ENCODE results near the gene ZEB2.

DNA sequence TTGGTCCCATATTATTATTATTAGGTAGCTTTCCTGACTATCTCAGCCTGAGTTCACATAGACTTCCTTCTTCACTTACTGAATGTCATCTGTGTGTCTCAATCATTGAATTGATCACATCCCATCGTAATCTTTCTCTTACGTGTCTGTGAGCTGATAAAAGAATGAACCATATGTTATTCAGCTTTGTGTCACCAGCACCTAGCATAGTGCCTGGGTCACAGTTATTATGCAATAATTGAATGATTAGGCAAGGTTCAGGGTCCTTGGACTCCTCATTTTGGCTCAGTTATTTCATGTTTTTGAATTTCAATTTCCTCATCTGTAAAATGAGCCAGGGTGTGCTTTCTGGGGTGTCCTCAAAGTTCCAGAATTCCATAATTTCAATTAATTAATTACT is 107.2 kb downstream of the ZEB2 start:
- TF ChIP-seq, protein P1, sequence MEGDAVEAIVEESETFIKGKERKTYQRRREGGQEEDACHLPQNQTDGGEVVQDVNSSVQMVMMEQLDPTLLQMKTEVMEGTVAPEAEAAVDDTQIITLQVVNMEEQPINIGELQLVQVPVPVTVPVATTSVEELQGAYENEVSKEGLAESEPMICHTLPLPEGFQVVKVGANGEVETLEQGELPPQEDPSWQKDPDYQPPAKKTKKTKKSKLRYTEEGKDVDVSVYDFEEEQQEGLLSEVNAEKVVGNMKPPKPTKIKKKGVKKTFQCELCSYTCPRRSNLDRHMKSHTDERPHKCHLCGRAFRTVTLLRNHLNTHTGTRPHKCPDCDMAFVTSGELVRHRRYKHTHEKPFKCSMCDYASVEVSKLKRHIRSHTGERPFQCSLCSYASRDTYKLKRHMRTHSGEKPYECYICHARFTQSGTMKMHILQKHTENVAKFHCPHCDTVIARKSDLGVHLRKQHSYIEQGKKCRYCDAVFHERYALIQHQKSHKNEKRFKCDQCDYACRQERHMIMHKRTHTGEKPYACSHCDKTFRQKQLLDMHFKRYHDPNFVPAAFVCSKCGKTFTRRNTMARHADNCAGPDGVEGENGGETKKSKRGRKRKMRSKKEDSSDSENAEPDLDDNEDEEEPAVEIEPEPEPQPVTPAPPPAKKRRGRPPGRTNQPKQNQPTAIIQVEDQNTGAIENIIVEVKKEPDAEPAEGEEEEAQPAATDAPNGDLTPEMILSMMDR (IDR thresholded peaks at IDR 0.05; ENCODE audit: low read depth, low read length, missing input control), result no peak
- TF ChIP-seq YY1 (IDR thresholded peaks at IDR 0.05), result peak; percentile 39
- TF ChIP-seq JUND (IDR thresholded peaks at IDR 0.05), result peak in 1 of 2 donors; percentile 58
- TF ChIP-seq SP1 (IDR thresholded peaks at IDR 0.05), result peak; percentile 64
- TF ChIP-seq, protein P2, sequence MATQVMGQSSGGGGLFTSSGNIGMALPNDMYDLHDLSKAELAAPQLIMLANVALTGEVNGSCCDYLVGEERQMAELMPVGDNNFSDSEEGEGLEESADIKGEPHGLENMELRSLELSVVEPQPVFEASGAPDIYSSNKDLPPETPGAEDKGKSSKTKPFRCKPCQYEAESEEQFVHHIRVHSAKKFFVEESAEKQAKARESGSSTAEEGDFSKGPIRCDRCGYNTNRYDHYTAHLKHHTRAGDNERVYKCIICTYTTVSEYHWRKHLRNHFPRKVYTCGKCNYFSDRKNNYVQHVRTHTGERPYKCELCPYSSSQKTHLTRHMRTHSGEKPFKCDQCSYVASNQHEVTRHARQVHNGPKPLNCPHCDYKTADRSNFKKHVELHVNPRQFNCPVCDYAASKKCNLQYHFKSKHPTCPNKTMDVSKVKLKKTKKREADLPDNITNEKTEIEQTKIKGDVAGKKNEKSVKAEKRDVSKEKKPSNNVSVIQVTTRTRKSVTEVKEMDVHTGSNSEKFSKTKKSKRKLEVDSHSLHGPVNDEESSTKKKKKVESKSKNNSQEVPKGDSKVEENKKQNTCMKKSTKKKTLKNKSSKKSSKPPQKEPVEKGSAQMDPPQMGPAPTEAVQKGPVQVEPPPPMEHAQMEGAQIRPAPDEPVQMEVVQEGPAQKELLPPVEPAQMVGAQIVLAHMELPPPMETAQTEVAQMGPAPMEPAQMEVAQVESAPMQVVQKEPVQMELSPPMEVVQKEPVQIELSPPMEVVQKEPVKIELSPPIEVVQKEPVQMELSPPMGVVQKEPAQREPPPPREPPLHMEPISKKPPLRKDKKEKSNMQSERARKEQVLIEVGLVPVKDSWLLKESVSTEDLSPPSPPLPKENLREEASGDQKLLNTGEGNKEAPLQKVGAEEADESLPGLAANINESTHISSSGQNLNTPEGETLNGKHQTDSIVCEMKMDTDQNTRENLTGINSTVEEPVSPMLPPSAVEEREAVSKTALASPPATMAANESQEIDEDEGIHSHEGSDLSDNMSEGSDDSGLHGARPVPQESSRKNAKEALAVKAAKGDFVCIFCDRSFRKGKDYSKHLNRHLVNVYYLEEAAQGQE (IDR thresholded peaks at IDR 0.05), result peak; percentile 14
